Effector memory CD4-positive, alpha-beta T cell (primary cell): ENCODE results near the gene TMEM131L.

ENCODE experiments used
- DNase-seq, 3 donors: peaks; one replicate each; pipeline ENCODE4 v3.0.0-alpha.2; 2020
- H3K27ac ChIP-seq: 2 replicates; pipeline ENCODE4 v1.7.0; 2013; ENCODE audit warnings: mild to moderate bottlenecking, low read length, moderate library complexity; ENCODE audit not compliant: insufficient read depth, poor library complexity, severe bottlenecking
- H3K27me3 ChIP-seq: replicated peaks from 2 replicates; pipeline ENCODE4 v1.7.0; 2013; ENCODE audit warnings: mild to moderate bottlenecking, low read length; ENCODE audit not compliant: insufficient read depth, control insufficient read depth, poor library complexity, severe bottlenecking
- H3K36me3 ChIP-seq: 2 replicates; pipeline ENCODE4 v1.7.0; 2013; ENCODE audit warnings: mild to moderate bottlenecking, low read length, moderate library complexity; ENCODE audit not compliant: control insufficient read depth, insufficient read depth
- H3K4me1 ChIP-seq: 2 replicates; pipeline ENCODE4 v1.7.0; 2013; ENCODE audit warnings: low read length, mild to moderate bottlenecking; ENCODE audit not compliant: control insufficient read depth, insufficient read depth, poor library complexity, severe bottlenecking
- H3K4me3 ChIP-seq: 2 replicates; pipeline ENCODE4 v1.7.0; 2013; ENCODE audit warnings: low read length, low read depth, mild to moderate bottlenecking; ENCODE audit not compliant: insufficient read depth, poor library complexity, severe bottlenecking
- H3K9me3 ChIP-seq: 2 replicates; pipeline ENCODE4 v1.7.0; 2013; ENCODE audit warnings: mild to moderate bottlenecking, low read length, moderate library complexity; ENCODE audit not compliant: control insufficient read depth

TMEM131L gene

GRCh38 chr4:153426207-153426885 lies 39.8 kb upstream of the TMEM131L start:
- Histone ChIP-seq H3K36me3 (no peaks in the 10 kb centered on the region), H3K4me3 (peak overlapping the region; percentile 19), H3K4me1 (peaks cover 30% of the 10 kb centered on the region), H3K27me3 (no peaks in the 10 kb centered on the region), H3K27ac (peak overlapping the region; percentile 47), H3K9me3 (no peaks in the 10 kb centered on the region)
- DNase-seq = no peak

GRCh38 chr4:153427363-153428071 lies 38.6 kb upstream of the TMEM131L start:
- Histone ChIP-seq H3K27ac (no peak overlapping the region), H3K36me3 (no peaks in the 10 kb centered on the region), H3K4me3 (no peak overlapping the region), H3K27me3 (no peaks in the 10 kb centered on the region), H3K9me3 (no peaks in the 10 kb centered on the region), H3K4me1 (peaks cover 30% of the 10 kb centered on the region)
- no peak for DNase-seq

GRCh38 chr4:153428941-153429475 lies 37.2 kb upstream of the TMEM131L start:
- Histone ChIP-seq H3K36me3 (no peaks in the 10 kb centered on the region), H3K27me3 (no peaks in the 10 kb centered on the region), H3K4me3 (no peak overlapping the region), H3K27ac (no peak overlapping the region), H3K9me3 (no peaks in the 10 kb centered on the region), H3K4me1 (peaks cover 39% of the 10 kb centered on the region)
- DNase-seq = no peak

- Histone ChIP-seq H3K36me3 (no peaks in the 10 kb centered on the region), H3K27ac (peak overlapping the region; percentile 58), H3K4me1 (peaks cover 23% of the 10 kb centered on the region), H3K9me3 (no peaks in the 10 kb centered on the region), H3K27me3 (no peaks in the 10 kb centered on the region), H3K4me3 (peak overlapping the region; percentile 42)
- peak; percentile 43 to 56 (median 46) for DNase-seq
These were observed 33.0 kb upstream of the TMEM131L start for GRCh38 chr4:153432965-153433753.

GRCh38 chr4:153433754-153434105 lies 32.4 kb upstream of the TMEM131L start:
- H3K27ac ChIP-seq = peak overlapping the region; percentile 58

GRCh38 chr4:153434190-153434589 lies 32.0 kb upstream of the TMEM131L start:
- DNase-seq = no peak
- Histone ChIP-seq H3K4me1 (peaks cover 16% of the 10 kb centered on the region), H3K27ac (no peak overlapping the region), H3K36me3 (no peaks in the 10 kb centered on the region), H3K9me3 (no peaks in the 10 kb centered on the region), H3K4me3 (no peak overlapping the region), H3K27me3 (no peaks in the 10 kb centered on the region)

More at GRCh38 chr4:153433754-153434105, 32.4 kb upstream of the TMEM131L start:
- Histone ChIP-seq H3K4me1 (peaks cover 17% of the 10 kb centered on the region), H3K4me3 (peak overlapping the region; percentile 42), H3K9me3 (no peaks in the 10 kb centered on the region), H3K27me3 (no peaks in the 10 kb centered on the region), H3K36me3 (no peaks in the 10 kb centered on the region)
- DNase-seq = no peak

- Histone ChIP-seq H3K4me1 (peaks cover 12% of the 10 kb centered on the region), H3K4me3 (peak overlapping the region; percentile 55), H3K9me3 (no peaks in the 10 kb centered on the region), H3K36me3 (no peaks in the 10 kb centered on the region), H3K27me3 (no peaks in the 10 kb centered on the region), H3K27ac (peak overlapping the region; percentile 71)
- DNase-seq = no peak
These were observed 27.0 kb upstream of the TMEM131L start for GRCh38 chr4:153438916-153439756.

GRCh38 chr4:153439831-153440230 lies 26.3 kb upstream of the TMEM131L start:
- peak overlapping the region; percentile 71 for H3K27ac ChIP-seq
- no peak for DNase-seq
- no peaks in the 10 kb centered on the region for H3K27me3 ChIP-seq
- H3K4me1 ChIP-seq = peaks cover 9% of the 10 kb centered on the region
- no peaks in the 10 kb centered on the region for H3K36me3 ChIP-seq
- H3K9me3 ChIP-seq = no peaks in the 10 kb centered on the region
- no peak overlapping the region for H3K4me3 ChIP-seq

GRCh38 chr4:153440475-153440874 lies 25.7 kb upstream of the TMEM131L start:
- H3K4me1 ChIP-seq = peaks cover 9% of the 10 kb centered on the region
- no peaks in the 10 kb centered on the region for H3K9me3 ChIP-seq
- no peaks in the 10 kb centered on the region for H3K36me3 ChIP-seq
- no peak overlapping the region for H3K27ac ChIP-seq
- no peak overlapping the region for H3K4me3 ChIP-seq
- no peaks in the 10 kb centered on the region for H3K27me3 ChIP-seq
- no peak for DNase-seq
